NCI-H748 treated with DMSO at 0.1 percent for 48 hours (cell line): Measurements from ENCODE around the gene RRAGC.
A peak's percentile ranks its signal among the peaks of the same experiment; 100 is the strongest.

Experiments used
- DNase-seq: peaks from one replicate; lab custom pipeline; 2025; lab: John Stamatoyannopoulos, UW

RRAGC gene, protein sequence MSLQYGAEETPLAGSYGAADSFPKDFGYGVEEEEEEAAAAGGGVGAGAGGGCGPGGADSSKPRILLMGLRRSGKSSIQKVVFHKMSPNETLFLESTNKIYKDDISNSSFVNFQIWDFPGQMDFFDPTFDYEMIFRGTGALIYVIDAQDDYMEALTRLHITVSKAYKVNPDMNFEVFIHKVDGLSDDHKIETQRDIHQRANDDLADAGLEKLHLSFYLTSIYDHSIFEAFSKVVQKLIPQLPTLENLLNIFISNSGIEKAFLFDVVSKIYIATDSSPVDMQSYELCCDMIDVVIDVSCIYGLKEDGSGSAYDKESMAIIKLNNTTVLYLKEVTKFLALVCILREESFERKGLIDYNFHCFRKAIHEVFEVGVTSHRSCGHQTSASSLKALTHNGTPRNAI

DNA sequence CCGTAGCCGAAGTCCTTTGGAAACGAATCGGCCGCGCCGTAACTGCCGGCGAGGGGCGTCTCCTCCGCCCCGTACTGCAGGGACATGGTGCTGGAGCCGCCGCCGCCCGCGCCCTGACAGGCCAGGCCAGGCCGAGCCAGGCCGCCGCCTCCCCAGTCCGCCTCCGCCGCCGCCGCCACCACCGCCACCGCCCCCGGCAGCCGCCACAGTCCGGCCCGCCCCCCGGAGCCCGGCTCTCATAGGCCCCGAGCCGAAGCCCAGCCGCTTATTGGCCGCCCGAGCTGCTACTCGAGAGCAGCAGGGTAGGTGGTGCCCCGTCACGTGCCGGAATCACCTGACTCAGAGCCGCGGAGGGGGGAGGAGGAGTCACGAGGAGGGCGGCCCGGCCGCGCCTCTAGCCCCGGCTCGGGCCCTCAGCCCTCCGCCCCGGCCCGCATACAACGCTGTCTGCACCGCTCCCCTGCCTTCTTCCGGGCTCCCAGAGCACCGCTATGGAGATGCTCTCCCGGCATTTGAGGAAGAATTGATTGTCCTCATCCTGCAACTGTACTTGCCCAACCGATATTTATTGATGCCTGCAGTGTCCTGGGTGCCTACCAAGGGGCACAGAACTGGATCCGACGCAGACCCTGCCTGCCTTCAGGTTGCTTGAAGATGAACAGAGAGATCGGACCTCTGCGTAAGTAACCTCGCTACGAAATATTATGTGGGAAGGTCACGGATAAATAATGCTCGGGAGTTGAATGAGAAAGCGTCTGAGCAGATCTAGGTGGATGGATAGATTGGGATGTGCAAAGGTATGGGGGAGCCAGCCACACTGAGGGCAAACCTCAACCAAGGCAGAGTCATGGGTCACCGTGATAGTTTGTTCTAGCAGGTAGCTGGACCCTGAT is at the start of gene RRAGC:
TSS of gene RRAGC (minus strand) at position 212 of the 893 bp plus-strand sequence. CDS start at position 86, 126 bp downstream.
- DNase-seq, result peak; percentile 66

DNA sequence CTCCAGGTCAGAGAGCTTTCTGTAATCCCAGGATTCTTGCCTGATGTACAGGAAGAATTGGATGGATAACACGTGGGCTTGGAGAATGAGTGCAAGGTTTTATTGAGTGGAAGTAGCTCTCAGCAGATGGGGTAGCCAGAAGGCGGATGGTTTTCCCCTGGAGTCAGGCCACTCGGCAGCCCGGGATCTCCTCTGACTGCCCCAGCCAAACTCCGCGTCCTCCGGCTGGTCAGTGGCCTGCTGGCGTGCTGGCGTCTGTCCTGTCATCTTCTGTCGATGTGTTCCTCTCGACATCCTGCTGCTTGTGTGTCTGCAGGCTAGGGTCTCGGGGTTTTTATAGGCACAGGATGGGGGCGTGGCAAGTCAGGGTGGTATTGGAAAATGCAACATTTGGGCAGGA is 49.2 kb upstream of the RRAGC start:
- no peak for DNase-seq

DNA sequence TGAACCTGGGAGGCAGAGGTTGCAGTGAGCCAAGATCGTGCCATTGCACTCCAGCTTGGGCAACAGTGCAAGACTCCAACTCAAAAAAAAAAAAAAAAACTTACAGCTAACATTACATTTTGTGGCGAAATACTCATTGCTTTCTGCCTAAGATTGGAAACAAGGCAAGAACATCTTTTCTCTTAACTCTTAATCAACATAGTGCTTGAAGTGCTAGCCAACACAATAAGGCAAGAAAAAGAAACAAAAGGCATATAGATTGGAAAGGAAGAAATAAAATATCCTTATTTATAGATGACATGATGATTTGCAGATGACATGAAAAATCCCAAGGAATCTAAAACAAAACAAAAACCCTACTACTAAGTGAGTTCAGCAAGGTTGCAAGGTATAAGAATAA is 46.4 kb upstream of the RRAGC start:
- no peak for DNase-seq

DNA sequence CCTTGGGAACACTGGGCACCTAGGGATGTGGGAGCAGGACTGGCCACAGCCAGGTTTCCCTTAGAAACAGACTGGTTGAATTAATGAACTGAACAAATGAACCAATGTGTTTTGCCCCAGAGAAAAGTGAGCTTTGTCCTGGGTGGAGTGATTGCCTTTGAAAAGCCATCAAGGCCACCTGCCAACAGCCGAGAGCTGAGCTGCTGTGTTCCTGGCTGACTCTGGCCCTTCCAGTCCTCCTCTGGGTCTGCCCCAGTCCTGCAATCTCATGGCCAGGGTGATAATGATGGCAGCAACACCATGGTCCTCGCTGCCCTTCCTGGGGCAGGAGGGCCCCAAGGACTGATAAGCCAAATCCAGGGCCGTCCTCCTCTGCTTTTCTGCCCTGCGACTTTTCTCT is 40.0 kb upstream of the RRAGC start:
- DNase-seq, result no peak

DNA sequence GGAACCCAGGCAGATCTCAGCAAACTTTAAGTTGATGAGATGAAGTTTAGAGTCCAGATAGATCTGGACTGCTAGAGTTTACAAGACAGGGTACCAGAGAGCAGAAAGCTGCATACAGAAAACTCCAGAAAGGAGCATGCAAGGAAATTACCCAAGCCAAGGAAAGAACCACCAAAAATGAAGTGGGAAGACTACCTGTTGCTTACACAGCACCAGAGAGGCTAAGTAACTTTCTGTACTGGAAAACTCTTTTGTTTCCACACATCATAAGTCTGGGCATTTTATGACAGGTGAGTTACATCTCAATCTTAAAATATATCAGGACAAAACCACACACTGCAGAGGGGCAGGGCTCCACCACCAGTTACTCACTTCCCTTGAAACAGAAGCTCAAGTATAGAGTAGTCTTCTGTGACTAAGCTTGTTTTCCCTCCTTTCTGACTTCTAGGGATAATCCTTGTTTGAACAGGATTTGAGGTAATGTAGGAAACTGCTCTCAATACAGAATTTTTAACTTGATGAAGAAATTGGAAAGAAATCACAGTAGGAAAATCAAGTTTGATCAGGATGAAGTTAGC is 39.2 kb upstream of the RRAGC start:
- DNase-seq, result no peak

DNA sequence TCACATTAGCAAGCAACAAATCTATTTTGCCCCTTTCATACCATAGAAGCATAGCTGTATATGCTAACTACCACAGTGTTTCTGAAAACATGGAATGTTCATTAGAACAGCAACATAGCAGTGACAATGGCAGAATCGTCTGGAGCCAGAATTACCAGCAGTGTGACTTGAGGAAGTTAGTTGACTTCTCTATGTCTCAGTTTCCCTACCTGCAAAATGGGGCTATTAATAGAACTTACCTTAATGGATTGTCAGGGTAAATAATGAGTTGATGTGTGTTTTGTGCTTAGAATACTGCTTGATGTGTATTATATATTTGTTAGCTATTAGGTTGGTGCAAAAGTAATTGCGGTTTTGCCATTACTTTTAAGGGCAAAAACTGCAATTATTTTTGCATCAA is 36.6 kb upstream of the RRAGC start:
- no peak for DNase-seq

DNA sequence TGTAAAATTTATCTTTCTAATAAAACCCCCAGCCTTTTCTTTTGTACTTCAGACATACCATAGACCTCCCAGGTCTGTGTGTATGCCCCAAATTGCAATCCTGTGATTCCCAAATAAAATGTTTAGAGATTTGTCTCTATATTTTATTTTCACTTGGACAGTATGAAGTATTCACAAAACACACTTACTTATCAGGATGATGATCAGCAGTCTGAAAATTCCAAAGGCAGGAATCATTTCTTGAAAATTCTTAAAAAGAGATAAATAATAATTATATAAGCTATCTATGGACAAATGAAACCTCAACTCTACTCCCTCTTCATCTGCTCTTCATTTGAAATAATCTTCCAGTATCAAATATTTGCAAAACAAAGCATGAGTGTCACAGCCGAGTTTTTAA is 33.4 kb upstream of the RRAGC start:
- DNase-seq, result no peak

DNA sequence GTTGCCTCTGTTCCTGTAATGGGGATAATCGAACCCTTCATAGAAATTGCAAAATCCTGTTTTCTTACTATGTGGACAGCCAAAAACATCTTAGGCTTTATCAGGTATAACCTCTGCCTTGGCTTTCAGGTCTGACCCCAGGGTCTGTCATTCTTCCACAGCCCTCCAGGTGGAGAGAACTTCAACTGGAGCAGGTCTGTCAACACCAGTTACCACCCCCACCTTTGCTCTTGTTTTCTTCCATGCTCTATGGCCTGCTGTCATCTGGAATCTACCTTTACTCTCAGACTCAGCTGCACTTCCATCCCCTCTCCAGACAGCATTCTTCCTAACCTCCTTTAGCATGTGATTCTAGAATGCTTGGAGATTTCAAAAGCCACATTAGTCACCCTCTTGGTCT is 32.2 kb upstream of the RRAGC start:
- DNase-seq, result no peak

DNA sequence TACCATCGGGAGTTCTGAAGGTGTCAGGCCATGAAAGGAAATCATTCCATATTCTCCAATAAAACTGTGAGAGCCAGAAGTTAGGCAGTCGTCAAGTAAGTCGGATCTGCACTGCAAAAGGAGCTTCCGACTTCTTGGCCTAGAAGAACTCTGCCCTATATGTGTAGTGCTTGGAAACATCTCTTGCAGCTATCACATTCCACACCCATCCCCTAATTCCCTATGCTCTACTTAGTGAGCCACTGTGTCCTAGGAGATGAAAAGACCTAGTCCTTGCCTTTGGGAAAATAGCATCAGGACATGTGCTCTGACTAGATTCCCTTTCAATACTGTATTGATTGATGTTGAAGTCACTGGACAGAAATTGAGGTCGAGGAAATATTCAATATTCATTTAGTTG is 30.0 kb upstream of the RRAGC start:
- DNase-seq, result no peak

DNA sequence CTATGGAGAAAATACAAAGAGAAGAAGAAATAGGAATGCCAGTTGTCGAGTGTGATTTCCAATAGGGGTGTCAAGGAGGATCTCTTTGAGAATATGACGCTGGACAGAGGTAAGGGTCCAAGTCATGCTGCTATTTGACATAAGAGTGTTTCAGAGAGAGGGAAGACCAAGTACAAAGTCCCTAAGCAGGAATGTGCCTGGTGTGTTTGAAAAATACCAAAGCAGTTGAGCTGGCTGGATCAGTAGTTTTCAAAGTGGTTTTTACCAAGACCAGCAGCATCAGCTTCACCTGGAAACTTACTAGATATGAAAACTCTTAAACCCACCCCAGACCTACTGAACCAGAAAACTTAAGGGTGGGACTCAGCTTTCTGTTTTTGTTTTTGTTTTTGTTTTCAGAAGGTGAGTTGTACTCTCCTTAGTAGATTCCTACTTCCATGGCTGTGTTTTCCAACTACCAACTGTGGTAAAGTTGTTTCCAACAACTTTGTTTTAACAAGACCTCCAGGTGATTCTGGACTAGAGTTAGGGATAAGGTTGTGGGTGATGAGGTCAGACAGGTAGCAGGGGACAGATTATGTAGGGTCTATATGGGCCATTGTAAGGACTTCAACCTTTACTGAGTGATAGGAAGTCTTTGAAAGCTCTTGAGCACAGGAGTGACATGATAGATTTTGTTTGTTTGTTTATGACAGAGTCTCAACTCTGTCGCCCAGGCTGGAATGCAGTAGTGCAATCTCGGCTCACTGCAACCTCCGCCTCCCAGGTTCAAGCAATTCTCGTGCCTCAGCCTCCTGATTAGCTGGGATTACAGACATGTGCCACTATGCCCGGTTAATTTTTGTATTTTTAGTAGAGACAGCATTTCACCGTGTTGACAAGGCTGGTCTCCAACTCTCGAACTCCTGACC is 29.1 kb upstream of the RRAGC start:
- DNase-seq, result no peak

DNA sequence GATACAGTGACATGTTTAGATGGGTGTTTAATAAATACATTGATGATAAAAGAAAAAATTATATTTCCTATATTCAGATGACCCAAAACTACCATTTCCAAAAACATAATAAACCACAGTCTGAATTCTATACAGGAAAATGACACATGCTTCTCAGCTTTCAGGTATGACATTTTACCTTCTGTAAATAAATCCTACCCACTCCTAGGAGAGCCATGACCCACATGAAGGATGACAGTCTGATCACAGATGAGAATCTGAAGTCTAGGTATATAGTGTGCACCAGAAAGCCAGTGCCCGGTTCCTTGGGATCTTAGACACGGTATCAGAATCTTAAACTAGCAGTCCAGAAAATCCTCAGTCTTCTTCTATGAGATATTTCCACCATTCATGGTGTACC is 25.5 kb upstream of the RRAGC start:
- DNase-seq, result no peak

DNA sequence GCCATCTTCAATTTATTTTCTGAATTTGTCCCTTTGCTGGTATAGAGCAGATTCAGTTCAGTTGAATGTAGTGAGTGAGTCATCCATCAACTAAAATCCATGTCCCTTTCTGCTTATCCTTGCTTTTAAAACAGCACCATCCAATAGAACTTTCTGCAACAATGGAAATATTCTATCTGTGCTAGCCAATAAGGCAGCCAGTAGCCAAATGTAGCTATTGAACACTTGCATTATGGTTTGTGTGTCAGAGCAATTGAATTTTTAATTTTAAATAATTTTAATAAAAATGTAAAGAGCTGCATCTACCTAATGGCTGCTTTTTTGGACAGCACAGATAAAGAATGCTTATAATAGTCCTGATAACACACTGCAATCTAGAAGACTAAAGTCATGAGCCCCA is 21.9 kb upstream of the RRAGC start, which contains the start of gene GJA9:
TSS of gene GJA9 (minus strand) at position 101 of the 400 bp plus-strand sequence. CDS start 5,489 bp downstream, outside the sequence.
- DNase-seq, result no peak

DNA sequence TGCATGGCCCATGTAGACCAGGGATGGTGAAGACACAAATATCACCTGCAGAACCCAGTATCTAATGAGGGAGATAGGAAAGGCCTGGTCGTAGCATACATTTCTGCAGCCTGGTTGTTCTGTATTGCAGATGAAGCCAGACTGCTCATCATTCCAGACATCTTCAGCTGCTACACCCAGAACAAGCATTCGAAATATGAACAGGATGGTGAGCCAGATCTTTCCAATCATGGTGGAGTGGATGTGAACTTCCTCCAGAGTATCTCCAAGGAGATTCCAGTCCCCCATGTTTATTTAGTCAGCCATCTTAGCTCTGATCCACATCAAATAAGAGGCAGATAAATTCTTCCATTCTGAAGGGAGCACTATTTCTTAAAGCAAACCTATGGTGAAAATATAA is 16.2 kb upstream of the RRAGC start:
- DNase-seq, result no peak

DNA sequence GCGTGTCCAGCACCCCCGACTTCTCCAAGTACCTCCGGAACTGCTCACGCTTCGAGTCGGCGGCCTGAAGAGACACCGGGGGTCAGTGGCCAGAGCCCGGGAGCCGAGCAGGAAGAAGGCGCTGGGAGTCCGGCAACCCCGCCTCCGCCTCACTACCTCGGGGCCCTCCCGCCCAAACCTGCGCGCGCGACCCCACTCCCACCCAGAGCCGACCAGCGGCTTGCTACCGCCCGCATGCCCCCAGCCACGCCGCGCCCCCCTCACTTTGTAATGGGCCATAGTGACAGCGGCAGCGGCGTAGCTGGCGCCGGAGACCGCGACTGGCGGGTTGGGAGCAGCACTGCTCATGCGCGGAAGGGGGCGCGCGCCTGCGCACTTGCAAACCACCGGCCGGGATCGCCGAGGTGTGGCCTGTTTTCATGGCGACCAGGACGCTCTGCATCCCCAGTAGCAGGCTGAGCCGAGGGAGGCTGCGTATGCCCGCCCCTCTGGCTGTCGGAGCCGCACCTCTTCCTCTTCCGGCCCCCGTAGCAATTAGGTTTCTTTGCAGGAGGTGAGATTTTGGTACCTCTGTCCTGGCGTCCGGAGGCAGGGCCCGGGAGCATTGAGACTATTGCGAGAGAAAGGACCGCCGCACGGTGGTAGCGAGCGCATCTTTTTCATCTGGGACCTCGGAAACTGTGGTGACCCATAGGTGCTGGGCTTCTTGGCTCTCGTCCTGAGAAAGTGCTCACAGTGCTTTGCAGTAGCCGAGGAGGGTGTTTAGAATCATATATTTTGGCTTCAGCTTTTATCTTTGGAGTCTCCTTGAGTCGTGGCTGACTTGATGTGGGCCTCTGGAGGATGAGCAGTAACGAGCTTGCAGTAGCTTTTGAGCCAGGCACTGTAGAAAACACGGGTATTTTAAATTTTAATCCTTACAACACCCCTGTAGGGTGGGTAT is 13.7 kb upstream of the RRAGC start, which contains the start of gene MYCBP:
TSS of gene MYCBP (minus strand) at position 322 of the 943 bp plus-strand sequence. CDS start at position 279, 43 bp downstream.
- peak; percentile 76 for DNase-seq

DNA sequence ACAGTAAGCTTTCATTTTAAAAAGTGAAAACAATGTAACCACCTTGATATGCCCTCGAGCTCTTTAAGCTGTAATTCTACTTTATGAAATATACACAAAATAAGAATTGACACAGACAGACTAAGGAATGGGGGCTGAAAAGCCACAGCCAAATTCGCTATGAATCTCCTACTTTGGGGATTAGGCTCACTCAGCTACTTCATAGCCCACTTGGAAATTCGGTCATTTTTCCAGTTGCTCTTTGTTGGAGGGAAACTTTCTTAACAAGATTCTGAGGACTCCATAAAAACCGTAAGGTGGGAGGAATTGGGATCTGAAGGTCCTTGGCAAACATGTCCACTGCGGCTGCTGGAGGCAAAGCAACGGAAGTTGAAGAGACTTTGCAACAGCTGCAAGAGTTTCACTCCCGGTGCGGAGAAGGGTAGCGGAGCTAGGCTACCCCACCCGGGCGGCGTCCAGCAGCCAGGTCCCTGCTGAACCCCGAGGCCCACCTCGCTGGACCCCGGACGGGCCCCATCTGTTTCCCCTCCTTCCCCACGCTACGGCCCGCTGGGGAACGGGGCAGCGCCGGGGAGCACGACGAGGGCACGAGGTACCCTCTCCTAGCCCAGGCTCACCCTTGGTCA is 12.9 kb upstream of the RRAGC start:
- DNase-seq, result no peak

DNA sequence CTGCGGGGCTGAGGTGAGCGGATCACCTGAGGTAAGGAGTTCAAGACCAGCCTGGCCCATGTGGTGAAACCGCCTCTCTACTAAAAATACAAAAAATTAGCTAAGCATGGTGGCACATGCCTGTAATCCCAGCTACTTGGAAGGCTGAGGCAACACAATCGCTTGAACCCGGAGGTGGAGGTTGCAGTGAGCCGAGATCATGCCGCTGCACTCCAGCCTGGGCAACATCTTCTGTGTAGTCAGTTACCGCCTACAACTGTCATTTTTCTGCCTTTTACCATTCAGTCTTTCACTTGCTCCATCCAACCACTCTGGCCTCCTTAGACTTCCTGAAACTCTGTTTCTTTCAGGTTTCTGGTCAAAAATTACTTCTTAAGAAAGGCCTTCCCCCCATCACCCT is 11.4 kb upstream of the RRAGC start:
- DNase-seq, result no peak

DNA sequence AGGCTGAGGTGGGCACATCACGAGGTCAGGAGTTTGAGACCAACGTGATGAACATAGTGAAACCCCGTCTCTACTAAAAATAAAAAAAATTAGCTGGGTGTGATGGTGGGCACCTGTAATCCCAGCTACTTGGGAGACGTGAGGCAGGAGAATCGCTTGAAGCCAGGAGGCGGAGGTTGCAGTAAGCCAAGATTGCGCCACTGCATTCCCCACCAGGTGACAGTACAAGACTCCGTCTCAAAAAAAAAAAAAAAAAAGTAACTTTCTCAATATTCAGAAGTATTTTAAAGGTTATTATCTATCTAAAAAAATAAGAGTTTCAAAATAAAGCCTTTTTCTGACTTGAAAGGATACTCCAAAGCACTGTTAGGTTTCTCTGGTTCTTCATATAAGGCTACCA is 7.6 kb upstream of the RRAGC start:
- no peak for DNase-seq

DNA sequence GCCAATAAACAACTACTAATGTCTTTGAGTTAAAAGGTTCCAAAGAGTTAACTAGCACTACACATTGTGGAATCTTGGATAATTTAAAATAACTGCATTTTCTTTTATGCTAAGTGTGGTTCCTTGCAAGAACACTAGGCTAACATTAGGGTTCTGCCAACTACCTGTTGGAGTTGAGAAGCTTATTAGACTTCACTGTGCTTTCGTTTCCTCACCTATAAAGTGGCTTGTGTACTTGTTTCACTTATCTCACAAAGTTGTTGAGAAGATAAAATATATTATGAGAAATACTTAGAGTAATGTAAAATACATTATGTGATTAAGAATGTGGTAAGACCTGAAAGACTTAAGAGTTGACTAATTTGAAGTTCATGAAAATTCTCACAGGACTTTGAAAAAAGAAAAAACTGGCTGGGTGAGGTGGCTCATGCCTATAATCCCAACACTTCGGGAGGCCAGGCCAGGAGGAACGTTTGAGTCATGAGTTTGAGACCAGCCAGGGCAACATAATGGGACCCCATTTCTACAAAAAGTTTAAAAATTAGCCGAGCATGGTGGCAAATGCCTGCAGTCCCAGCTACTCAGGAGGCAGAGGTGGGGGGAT is 5.6 kb upstream of the RRAGC start:
- DNase-seq, result no peak

DNA sequence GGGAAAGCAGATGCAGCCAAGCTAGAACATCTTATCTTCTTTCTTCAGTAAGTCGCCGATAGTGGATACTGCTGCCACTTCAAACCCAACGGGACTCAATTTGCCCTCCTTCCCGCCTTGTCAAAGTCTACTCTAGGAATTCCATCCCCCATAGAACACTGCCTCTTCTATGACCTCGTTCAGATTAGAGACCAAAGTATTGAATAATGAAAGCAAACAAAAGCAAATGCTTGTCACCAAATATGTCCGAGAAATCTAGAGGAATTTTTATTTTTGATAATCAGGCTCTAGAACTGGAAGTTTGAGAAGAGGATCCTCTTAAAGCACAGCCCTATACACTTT is 853 bp upstream of the RRAGC start:
- no peak for DNase-seq
